Liver (tissue), 9 donors: Measurements from ENCODE around the gene TESPA1. TPM values are rescaled to one million over a fixed set of nuclear protein-coding genes. Genes with fewer than 3 reads are reported as not detected.

Experiments used
- DNase-seq: peaks from one replicate; pipeline ENCODE4 v3.0.0-alpha.2; 2017; ENCODE audit warnings: low spot score
- H3K27ac ChIP-seq, 2 donors: one replicate each; pipeline ENCODE4 v1.7.0; 2013; ENCODE audit warnings: inconsistent platforms in 2 of 2, low read length in 2 of 2, control low read depth in 1 of 2, low read depth in 1 of 2, mild to moderate bottlenecking in 1 of 2
- H3K27me3 ChIP-seq, 4 donors: one replicate each; pipeline versions ENCODE4 v1.6.1 to v1.7.0; 2013; ENCODE audit warnings: low read length in 3 of 4, inconsistent platforms in 1 of 4, mild to moderate bottlenecking in 1 of 4, moderate library complexity in 1 of 4; ENCODE audit not compliant: control insufficient read depth in 4 of 4, insufficient read depth in 4 of 4
- H3K36me3 ChIP-seq, 4 donors: one replicate each; pipeline versions ENCODE4 v1.6.1 to v1.7.0; 2013; ENCODE audit warnings: low read length in 3 of 4, mild to moderate bottlenecking in 3 of 4, low read depth in 1 of 4, moderate library complexity in 1 of 4; ENCODE audit not compliant: control insufficient read depth in 4 of 4, insufficient read depth in 3 of 4
- H3K4me1 ChIP-seq, 4 donors: one replicate each; pipeline versions ENCODE4 v1.6.1 to v1.7.0; 2013; ENCODE audit warnings: low read length in 3 of 4, mild to moderate bottlenecking in 3 of 4, moderate library complexity in 1 of 4; ENCODE audit not compliant: control insufficient read depth in 4 of 4, insufficient read depth in 4 of 4
- H3K4me3 ChIP-seq, 3 donors: one replicate each; pipeline versions ENCODE4 v1.6.1 to v1.7.0; 2013; ENCODE audit warnings: low read length in 3 of 3, control low read depth in 1 of 3, low read depth in 1 of 3, mild to moderate bottlenecking in 1 of 3
- H3K9ac ChIP-seq, 2 donors: one replicate each; pipeline ENCODE4 v1.7.0; 2013; ENCODE audit warnings: low read length in 2 of 2, mild to moderate bottlenecking in 2 of 2, moderate library complexity in 2 of 2, control low read depth in 1 of 2, low read depth in 1 of 2
- H3K9me3 ChIP-seq, 4 donors: one replicate each; pipeline versions ENCODE4 v1.6.1 to v1.7.0; 2013; ENCODE audit warnings: low read length in 3 of 4; ENCODE audit not compliant: control insufficient read depth in 4 of 4
- EGR1 ChIP-seq, 2 donors: IDR thresholded peaks; 2 replicates each; pipeline ENCODE4 v1.6.1; 2016 to 2018; ENCODE audit warnings: antibody characterized with exemption in 2 of 2, low read depth in 2 of 2
- FOXA1 ChIP-seq: IDR thresholded peaks from 2 replicates; pipeline ENCODE4 v1.6.1; 2016; ENCODE audit warnings: antibody characterized with exemption
- FOXA2 ChIP-seq: IDR thresholded peaks from 2 replicates; pipeline ENCODE4 v1.6.1; 2016; ENCODE audit warnings: antibody characterized with exemption
- GABPA ChIP-seq, 2 donors: IDR thresholded peaks in 1 of 2; conservative IDR thresholded peaks in 1 of 2; 2 replicates each; pipeline ENCODE4 v1.6.1; 2016; ENCODE audit warnings: antibody characterized with exemption in 2 of 2, mild to moderate bottlenecking in 1 of 2, moderate library complexity in 1 of 2
- HNF4A ChIP-seq, 2 donors: conservative IDR thresholded peaks; 2 replicates each; pipeline ENCODE4 v1.6.1; 2016; ENCODE audit warnings: antibody characterized with exemption in 2 of 2, mild to moderate bottlenecking in 2 of 2
- HNF4G ChIP-seq: IDR thresholded peaks from 2 replicates; pipeline ENCODE4 v1.6.1; 2016; ENCODE audit warnings: antibody characterized with exemption
- JUND ChIP-seq, 2 donors: IDR thresholded peaks; 2 replicates each; pipeline ENCODE4 v1.6.1; 2016; ENCODE audit warnings: antibody characterized with exemption in 2 of 2
- NR2F2 ChIP-seq: IDR thresholded peaks from 2 replicates; pipeline ENCODE4 v1.6.1; 2016; ENCODE audit warnings: antibody characterized with exemption
- RAD21 ChIP-seq, 2 donors: IDR thresholded peaks; 2 replicates each; pipeline ENCODE4 v1.6.1; 2016; ENCODE audit warnings: antibody characterized with exemption in 2 of 2, mild to moderate bottlenecking in 2 of 2
- RXRA ChIP-seq, 2 donors: IDR thresholded peaks; 2 replicates each; pipeline ENCODE4 v1.6.1; 2017 to 2018; ENCODE audit warnings: antibody characterized with exemption in 2 of 2, mild to moderate bottlenecking in 1 of 2
- SP1 ChIP-seq: IDR thresholded peaks from 2 replicates; pipeline ENCODE4 v1.6.1; 2018; ENCODE audit warnings: antibody characterized with exemption, mild to moderate bottlenecking
- TAF1 ChIP-seq: conservative IDR thresholded peaks from 2 replicates; pipeline ENCODE4 v1.6.1; 2016; ENCODE audit warnings: antibody characterized with exemption, mild to moderate bottlenecking
- YY1 ChIP-seq: IDR thresholded peaks from 2 replicates; pipeline ENCODE4 v1.6.1; 2016; ENCODE audit warnings: antibody characterized with exemption, mild to moderate bottlenecking
- WGBS: extraction: QIAGEN DNeasy Blood & Tissue Kit; methylation state at CpG from one replicate; pipeline ENCODE4 v1.1.7; 2013; 5-methylcytosine and 5-hydroxymethylcytosine counted together
- polyA plus RNA-seq, 2 donors: library from polyadenylated mRNA; stranded (reverse) in 1 of 2; unstranded in 1 of 2; fragments of 200-250 nt in 1 of 2; fragments of >200 nt in 1 of 2; fragmentation: Nextera tagmentation in 1 of 2; extraction: Ambion mirVana in 1 of 2; gene quantifications; one replicate each; pipeline versions ENCODE4 v1.2.1 to v1.2.3, GENCODE V29; 2013 to 2015
- total RNA-seq, 2 donors: library from RNA; depleted of rRNA; stranded (reverse); fragments of >200 nt; gene quantifications; one replicate each; pipeline ENCODE4 v1.2.3, GENCODE V29; 2014
- TF ChIP-seq, protein P1 (sequence below): IDR thresholded peaks from 2 replicates; pipeline ENCODE4 v1.6.1; 2016; ENCODE audit warnings: antibody characterized with exemption, mild to moderate bottlenecking
- TF ChIP-seq, protein P2 (sequence below): IDR thresholded peaks from 2 replicates; pipeline ENCODE4 v1.6.1; 2016; ENCODE audit warnings: antibody characterized with exemption
- TF ChIP-seq, protein P3 (sequence below): IDR thresholded peaks from 2 replicates; pipeline ENCODE4 v1.6.1; 2016; ENCODE audit warnings: antibody characterized with exemption
- TF ChIP-seq, protein P4 (sequence below): IDR thresholded peaks from 2 replicates; pipeline ENCODE4 v1.6.1; 2016; ENCODE audit warnings: antibody characterized with exemption
- TF ChIP-seq, protein P5 (sequence below): fragments of 150-350 bp; IDR thresholded peaks from 2 replicates; pipeline ENCODE4 v1.5.1; 2017; ENCODE audit warnings: improper control_type of control experiment, low read depth, low read length; ENCODE audit not compliant: missing input control
- donor health status: healthy.
- donor health status: healthy.
- donor health status: healthy.
- donor health status: healthy.
- donor health status: healthy.

TESPA1 gene
- total and polyA plus RNA-seq, 4 donors = 0.10 to 3.2 (median 0.42) TPM

DNA sequence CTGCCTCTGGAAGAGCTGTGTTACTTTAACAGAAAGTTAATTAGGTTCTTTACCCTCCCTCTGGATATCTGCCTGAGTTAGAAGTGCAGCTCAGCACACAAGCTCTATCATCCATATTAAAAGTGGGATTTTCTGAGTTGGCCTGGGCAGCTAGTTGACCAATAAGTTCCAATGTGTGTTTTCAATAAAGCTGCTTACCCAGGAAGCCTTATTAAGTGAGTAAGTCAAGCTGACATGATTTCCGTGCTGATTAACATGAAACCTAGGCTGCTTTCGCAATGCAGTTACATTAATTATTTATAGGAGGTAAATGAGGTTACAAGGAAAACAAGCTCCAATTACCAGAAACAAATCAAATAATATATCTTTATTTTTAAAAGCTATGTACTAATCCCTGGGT is 40.0 kb upstream of the TESPA1 start:
- Histone ChIP-seq H3K4me3 (no peak overlapping the region), H3K27me3 (peaks cover 0 to 5% (median 2%) of the 10 kb centered on the region in 4 donors)
- 60% methylated on average over 2 of the region's 2 CpGs for WGBS

DNA sequence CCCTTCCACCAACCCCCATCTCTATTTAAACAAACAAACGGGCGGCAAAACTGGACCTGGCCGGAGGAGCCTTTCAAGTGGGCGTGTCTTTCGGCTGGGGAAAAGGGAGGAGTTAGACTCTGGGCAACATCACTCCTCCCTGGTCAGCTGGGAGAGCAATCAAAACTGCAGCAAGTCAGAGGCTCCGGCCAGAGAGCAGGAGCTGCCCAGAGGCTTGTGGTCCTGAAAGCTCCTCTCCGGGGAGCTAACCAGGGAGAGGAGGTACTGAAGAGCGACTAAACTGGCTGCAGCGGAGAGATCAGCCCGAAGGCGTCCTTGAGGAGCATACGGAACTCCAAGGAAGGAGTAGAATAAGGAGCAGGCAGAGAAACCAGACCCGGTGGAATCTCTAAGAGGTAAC is 35.2 kb upstream of the TESPA1 start, which contains the start of gene NEUROD4:
TSS of gene NEUROD4 (plus strand) at position 191 of the 400 bp plus-strand sequence. CDS start 6,466 bp downstream, outside the sequence.
- Histone ChIP-seq H3K4me1 (no peaks in the 10 kb centered on the region), H3K4me3 (no peak within 1 kb of the TSS), H3K27me3 (peaks cover 0 to 8% (median 2%) of the 10 kb centered on the region in 4 donors), H3K27ac (no peak within 1 kb of the TSS), H3K9ac (no peak within 1 kb of the TSS), H3K36me3 (no peaks in the 10 kb centered on the region), H3K9me3 (no peaks in the 10 kb centered on the region)
- TF ChIP-seq NR2F2 (no peak), RAD21 (IDR thresholded peaks at IDR 0.05) (no peak), HNF4G (no peak)
- TF ChIP-seq, protein P1, sequence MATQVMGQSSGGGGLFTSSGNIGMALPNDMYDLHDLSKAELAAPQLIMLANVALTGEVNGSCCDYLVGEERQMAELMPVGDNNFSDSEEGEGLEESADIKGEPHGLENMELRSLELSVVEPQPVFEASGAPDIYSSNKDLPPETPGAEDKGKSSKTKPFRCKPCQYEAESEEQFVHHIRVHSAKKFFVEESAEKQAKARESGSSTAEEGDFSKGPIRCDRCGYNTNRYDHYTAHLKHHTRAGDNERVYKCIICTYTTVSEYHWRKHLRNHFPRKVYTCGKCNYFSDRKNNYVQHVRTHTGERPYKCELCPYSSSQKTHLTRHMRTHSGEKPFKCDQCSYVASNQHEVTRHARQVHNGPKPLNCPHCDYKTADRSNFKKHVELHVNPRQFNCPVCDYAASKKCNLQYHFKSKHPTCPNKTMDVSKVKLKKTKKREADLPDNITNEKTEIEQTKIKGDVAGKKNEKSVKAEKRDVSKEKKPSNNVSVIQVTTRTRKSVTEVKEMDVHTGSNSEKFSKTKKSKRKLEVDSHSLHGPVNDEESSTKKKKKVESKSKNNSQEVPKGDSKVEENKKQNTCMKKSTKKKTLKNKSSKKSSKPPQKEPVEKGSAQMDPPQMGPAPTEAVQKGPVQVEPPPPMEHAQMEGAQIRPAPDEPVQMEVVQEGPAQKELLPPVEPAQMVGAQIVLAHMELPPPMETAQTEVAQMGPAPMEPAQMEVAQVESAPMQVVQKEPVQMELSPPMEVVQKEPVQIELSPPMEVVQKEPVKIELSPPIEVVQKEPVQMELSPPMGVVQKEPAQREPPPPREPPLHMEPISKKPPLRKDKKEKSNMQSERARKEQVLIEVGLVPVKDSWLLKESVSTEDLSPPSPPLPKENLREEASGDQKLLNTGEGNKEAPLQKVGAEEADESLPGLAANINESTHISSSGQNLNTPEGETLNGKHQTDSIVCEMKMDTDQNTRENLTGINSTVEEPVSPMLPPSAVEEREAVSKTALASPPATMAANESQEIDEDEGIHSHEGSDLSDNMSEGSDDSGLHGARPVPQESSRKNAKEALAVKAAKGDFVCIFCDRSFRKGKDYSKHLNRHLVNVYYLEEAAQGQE = peak; percentile 99
- no peak for DNase-seq
- WGBS = 6% methylated on average over 13 of the region's 13 CpGs

More for the DNA sequence above, 40.0 kb upstream of the TESPA1 start:
- no peak overlapping the region for H3K9ac ChIP-seq
- no peaks in the 10 kb centered on the region for H3K36me3 ChIP-seq
- no peaks in the 10 kb centered on the region for H3K9me3 ChIP-seq
- H3K4me1 ChIP-seq = no peaks in the 10 kb centered on the region
- no peak overlapping the region for H3K27ac ChIP-seq
- no peak for DNase-seq
- no peak for TF ChIP-seq JUND (IDR thresholded peaks at IDR 0.05)
- TF ChIP-seq FOXA1 = no peak
- no peak for TF ChIP-seq TAF1
- TF ChIP-seq EGR1 (IDR thresholded peaks at IDR 0.05; ENCODE audit: low read depth in 2 of 2) = no peak
- TF ChIP-seq, protein P2, sequence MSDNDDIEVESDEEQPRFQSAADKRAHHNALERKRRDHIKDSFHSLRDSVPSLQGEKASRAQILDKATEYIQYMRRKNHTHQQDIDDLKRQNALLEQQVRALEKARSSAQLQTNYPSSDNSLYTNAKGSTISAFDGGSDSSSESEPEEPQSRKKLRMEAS = no peak
- TF ChIP-seq RAD21 (IDR thresholded peaks at IDR 0.05) = no peak
- TF ChIP-seq RXRA (IDR thresholded peaks at IDR 0.05) = no peak
- TF ChIP-seq YY1 = no peak
- TF ChIP-seq SP1 = no peak
- no peak for TF ChIP-seq FOXA2
- no peak for TF ChIP-seq GABPA (IDR thresholded peaks at IDR 0.05 in 1 of 2, conservative IDR thresholded peaks at IDR 0.05 in 1 of 2)
- TF ChIP-seq HNF4A (conservative IDR thresholded peaks at IDR 0.05) = no peak
- no peak for TF ChIP-seq HNF4G

DNA sequence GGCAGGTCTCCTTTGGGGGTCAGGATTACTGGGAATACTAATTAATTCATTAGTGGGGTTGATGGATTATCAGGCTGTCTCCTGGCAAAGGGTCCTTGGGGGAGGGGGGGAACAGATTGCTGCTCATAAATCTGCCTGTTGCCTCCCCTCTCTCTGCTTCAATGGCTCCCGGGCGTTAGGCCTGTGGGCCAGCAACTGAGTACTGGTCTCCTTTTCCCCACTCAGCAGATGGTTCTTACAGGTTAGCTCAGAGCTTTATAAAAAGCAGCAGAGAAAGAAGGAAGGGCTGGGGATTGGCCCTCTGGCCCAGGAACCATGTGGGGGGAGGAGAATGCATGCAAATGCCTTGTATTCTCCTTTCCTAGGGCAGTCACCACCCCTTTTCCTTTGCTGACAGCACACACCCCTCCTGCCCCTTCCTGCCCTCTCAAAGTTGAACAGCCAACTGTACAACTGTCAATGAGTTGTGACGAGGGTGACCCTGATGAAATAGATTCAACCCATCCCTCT is 32.9 kb upstream of the TESPA1 start:
- no peaks in the 10 kb centered on the region for H3K4me1 ChIP-seq
- no peaks in the 10 kb centered on the region for H3K36me3 ChIP-seq
- TF ChIP-seq, protein P3, sequence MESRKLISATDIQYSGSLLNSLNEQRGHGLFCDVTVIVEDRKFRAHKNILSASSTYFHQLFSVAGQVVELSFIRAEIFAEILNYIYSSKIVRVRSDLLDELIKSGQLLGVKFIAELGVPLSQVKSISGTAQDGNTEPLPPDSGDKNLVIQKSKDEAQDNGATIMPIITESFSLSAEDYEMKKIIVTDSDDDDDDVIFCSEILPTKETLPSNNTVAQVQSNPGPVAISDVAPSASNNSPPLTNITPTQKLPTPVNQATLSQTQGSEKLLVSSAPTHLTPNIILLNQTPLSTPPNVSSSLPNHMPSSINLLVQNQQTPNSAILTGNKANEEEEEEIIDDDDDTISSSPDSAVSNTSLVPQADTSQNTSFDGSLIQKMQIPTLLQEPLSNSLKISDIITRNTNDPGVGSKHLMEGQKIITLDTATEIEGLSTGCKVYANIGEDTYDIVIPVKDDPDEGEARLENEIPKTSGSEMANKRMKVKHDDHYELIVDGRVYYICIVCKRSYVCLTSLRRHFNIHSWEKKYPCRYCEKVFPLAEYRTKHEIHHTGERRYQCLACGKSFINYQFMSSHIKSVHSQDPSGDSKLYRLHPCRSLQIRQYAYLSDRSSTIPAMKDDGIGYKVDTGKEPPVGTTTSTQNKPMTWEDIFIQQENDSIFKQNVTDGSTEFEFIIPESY = no peak
- TF ChIP-seq EGR1 (IDR thresholded peaks at IDR 0.05; ENCODE audit: low read depth in 2 of 2) (no peak), JUND (IDR thresholded peaks at IDR 0.05) (no peak), HNF4A (conservative IDR thresholded peaks at IDR 0.05) (no peak), HNF4G (no peak), NR2F2 (no peak), FOXA1 (no peak), SP1 (no peak), TAF1 (no peak)
- TF ChIP-seq, protein P2 = no peak
- TF ChIP-seq, protein P4, sequence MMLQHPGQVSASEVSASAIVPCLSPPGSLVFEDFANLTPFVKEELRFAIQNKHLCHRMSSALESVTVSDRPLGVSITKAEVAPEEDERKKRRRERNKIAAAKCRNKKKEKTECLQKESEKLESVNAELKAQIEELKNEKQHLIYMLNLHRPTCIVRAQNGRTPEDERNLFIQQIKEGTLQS = no peak
- TF ChIP-seq, protein P5, sequence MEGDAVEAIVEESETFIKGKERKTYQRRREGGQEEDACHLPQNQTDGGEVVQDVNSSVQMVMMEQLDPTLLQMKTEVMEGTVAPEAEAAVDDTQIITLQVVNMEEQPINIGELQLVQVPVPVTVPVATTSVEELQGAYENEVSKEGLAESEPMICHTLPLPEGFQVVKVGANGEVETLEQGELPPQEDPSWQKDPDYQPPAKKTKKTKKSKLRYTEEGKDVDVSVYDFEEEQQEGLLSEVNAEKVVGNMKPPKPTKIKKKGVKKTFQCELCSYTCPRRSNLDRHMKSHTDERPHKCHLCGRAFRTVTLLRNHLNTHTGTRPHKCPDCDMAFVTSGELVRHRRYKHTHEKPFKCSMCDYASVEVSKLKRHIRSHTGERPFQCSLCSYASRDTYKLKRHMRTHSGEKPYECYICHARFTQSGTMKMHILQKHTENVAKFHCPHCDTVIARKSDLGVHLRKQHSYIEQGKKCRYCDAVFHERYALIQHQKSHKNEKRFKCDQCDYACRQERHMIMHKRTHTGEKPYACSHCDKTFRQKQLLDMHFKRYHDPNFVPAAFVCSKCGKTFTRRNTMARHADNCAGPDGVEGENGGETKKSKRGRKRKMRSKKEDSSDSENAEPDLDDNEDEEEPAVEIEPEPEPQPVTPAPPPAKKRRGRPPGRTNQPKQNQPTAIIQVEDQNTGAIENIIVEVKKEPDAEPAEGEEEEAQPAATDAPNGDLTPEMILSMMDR = no peak
- WGBS = 37% methylated on average over 3 of the region's 3 CpGs
- H3K27ac ChIP-seq = no peak overlapping the region
- H3K9me3 ChIP-seq = no peaks in the 10 kb centered on the region
- H3K9ac ChIP-seq = no peak overlapping the region
- H3K27me3 ChIP-seq = peaks cover 0 to 8% (median 2%) of the 10 kb centered on the region in 4 donors
- no peak for DNase-seq
- no peak overlapping the region for H3K4me3 ChIP-seq
